Activated CD4-positive, alpha-beta T cell treated with anti-CD3 and anti-CD28 coated beads, Interleukin-2, amount 50 U/mL, for 16 hours (primary cell): Measurements from ENCODE around the gene HEBP2.
"Not testable (repeated sequence)": the region's sequence is repeated elsewhere in the genome, so short reads cannot be mapped to it uniquely, and the experiment has no call there.

ENCODE experiments used
- DNase-seq: peaks from one replicate; pipeline ENCODE4 v3.0.0-alpha.2; 2020

The HEBP2 gene, protein sequence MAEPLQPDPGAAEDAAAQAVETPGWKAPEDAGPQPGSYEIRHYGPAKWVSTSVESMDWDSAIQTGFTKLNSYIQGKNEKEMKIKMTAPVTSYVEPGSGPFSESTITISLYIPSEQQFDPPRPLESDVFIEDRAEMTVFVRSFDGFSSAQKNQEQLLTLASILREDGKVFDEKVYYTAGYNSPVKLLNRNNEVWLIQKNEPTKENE

GRCh38 chr6:138403801-138404665, at the start of gene HEBP2:
HEBP2 (plus strand) TSS chr6:138404223; CDS start chr6:138404496, 273 bp downstream.
- DNase-seq: peak; percentile 96

DNA sequence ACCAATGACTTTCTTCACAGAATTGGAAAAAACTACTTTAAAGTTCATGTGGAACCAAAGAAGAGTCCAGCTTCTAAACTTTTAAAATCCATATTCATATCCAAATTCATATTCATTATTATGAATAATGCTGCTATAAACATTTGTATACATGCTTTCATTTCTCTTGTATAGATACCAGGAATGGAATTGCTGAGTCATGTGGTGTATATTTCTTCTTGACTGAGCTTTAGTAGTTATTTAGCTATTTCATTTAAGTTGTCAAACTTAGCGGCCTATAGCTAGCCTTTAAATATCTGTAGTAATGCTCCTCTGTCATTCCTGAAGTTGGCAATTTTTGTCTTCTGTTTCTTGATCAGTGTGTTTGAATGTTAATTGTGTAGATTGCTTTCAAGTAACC, 46.1 kb upstream of the HEBP2 start:
- DNase-seq: no peak

DNA sequence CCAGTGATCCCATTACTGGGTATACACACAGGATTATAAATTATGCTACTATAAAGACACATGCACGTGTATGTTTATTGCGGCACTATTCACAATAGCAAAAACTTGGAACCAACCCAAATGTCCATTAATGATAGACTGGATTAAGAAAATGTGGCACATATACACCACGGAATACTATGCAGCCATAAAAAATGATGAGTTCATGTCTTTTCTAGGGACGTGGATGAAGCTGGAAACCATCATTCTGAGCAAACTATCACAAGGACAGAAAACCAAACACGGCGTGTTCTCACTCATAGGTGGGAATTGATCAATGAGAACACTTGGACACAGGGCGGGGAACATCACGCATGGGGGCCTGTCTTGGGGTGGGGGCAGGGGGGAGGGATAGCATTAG, 35.3 kb upstream of the HEBP2 start:
- not testable (repeated sequence) for DNase-seq

DNA sequence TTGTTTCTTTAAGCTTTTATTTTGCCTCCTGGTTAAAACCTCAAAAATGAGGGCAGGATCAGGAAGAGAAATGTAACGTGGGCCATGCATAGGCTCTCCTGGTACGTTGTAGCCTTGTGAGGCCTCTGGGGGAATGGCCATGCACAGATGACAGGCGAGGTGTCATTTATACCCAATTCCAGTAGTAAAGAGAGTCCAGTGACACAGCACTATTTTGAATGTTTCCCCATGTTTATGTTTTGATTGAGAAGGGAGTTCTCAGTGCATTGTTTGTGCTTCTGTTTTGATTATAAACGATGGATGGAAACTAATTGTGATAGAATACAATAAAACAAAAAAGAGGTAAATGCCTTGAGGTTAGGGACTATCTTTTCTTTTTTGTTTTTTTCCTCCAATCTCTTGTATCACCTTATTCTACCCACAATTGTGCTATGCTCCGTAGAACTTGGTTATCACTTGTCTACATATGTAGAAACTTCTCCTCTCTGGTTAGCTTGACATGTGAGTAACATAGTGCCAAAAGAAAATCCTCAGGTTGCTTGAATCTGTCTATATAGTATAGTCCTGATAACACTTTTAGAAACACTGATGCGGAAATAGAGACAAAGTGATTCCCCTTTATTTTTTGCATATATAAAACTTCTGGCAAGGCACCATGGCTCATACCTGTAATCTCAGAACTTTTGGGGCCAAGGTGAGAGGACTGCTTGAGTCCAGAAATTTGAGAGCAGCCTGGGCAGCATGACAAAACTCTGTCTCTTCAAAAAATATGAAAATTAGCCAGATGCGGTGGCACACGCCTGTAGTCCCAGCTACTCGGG, 33.2 kb upstream of the HEBP2 start:
- no peak for DNase-seq

DNA sequence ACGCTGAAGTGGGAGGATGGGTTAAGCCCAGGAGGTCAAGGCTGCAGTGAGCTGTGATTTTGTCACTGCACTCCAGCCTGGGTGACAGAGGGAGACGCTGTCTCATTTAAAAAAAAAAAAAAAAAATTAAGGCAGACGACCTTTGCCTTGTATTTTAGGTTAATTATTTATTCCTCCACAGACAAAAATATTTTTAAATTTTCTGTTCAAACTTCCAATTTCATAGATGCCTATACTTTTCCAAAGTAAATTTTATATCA, 32.6 kb upstream of the HEBP2 start:
- DNase-seq: no peak

- DNase-seq: no peak
Measured at GRCh38 chr6:138371720-138372119, 32.3 kb upstream of the HEBP2 start.

DNA sequence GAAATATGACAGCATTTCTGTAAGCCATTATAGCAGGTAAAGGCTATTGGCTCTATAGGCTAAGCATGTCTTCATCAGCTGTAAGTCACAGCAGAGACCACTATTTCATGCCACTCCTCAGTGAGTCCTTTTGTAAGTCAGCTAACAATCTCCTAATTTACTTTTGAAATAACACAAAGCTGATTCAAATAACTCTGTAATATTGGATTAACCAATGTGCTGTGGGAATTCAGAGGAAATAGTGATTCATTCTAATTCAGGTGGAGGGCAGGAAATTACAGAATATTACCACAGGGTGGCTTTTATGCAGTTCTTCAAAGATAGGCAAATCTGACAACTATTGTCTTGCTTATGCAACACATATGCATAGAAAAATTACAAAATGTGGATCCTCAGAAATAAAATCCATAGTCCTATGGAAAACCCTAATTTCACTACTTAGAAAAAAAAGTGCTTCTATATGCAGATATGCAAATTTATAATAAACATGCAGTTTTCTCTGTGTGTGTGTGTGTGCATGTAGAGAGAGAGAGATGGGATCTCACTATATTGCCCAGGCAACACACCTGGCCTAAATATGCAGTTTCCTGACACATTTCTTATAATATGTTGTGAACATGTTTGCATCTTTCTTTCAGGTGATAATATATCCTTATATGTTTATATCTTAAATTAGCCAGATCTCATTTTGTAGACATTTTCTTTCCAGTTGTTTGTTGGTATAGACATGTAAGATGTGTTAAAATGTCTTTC, 31.1 kb upstream of the HEBP2 start:
- DNase-seq: peak; percentile 16

DNA sequence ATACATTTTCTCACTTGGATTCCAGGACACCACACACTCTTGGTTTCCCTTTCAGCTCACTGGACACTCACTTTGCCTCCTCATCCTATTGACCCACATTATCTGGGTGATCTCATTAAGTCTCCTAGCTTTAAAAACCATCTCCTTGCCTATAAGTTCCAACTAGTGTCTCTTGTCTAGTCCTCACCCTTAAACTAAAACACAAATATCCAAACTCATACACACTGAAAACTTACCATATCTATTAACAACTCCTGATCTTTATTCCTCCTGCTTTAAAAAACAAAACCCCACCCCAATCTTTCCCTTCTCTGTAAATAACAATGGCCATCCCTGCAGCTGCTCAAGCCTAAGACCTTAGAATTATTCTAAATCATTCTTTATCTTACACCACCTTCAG, 29.8 kb upstream of the HEBP2 start:
- DNase-seq: no peak

GRCh38 chr6:138374815-138375214, 29.2 kb upstream of the HEBP2 start:
- no peak for DNase-seq

DNA sequence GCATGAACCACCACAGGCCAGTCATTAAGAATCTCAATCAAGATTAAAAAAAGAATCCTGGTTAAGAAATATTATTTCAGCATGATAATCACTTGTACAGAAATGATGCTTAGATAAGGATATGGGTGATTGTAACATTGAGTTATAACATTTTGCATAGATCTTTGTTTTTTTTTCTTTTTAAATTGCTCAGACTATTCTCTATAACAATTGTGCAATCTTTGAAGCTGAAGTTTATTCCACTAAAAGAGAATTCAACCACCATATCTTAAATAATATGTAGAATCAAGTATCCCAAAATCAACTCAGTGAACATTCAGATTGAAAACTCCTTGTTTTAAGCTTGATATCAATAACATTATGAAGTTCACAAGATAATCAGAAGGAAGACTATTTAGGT, 27.0 kb upstream of the HEBP2 start:
- no peak for DNase-seq

- no peak for DNase-seq
Measured at GRCh38 chr6:138377844-138378243, 26.2 kb upstream of the HEBP2 start, which contains the start of gene SMIM28. SMIM28 (plus strand) TSS chr6:138377905; CDS start chr6:138378073, 168 bp downstream.

DNA sequence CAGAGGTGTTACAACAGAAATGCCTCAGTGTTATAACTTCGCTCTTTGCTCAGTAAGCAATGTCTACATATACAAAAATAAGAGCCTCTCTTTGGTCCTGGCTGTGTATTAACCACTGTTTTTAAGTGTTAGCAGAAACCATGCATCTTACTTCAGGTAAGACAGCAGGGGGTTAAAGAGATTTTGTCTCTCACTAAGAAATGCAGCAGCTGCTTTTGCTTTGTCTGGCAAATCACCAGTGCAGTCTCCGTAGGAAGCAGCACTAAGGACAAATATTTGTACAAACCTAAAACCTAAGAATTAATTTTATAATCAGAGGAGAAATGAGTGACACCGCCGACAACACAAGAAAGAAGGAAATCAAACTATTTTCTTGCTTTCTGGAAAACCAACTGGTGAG, 25.6 kb upstream of the HEBP2 start:
- DNase-seq: no peak

- DNase-seq: no peak
Measured at GRCh38 chr6:138382498-138383265, 21.3 kb upstream of the HEBP2 start.

GRCh38 chr6:138383776-138384175, 20.2 kb upstream of the HEBP2 start:
- no peak for DNase-seq

DNA sequence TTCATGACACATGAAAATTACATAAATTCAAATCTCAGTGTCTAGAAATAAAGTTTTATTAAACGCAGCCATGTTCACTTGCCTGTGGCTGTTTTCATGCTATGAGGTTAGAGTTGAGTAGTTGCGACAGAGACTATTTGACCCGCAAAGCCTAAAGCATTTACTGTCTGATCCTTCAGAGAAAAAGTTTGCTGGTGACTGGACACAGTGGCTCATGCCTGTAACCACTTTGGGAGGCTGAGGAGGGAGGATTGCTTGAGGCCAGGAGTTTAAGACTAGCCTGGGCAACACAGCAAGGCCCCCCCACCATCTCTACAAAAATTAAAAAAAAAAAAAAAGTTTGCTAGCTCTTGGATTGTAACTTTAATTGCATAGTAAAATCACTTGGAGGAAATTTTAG, 17.1 kb upstream of the HEBP2 start:
- DNase-seq: no peak

DNA sequence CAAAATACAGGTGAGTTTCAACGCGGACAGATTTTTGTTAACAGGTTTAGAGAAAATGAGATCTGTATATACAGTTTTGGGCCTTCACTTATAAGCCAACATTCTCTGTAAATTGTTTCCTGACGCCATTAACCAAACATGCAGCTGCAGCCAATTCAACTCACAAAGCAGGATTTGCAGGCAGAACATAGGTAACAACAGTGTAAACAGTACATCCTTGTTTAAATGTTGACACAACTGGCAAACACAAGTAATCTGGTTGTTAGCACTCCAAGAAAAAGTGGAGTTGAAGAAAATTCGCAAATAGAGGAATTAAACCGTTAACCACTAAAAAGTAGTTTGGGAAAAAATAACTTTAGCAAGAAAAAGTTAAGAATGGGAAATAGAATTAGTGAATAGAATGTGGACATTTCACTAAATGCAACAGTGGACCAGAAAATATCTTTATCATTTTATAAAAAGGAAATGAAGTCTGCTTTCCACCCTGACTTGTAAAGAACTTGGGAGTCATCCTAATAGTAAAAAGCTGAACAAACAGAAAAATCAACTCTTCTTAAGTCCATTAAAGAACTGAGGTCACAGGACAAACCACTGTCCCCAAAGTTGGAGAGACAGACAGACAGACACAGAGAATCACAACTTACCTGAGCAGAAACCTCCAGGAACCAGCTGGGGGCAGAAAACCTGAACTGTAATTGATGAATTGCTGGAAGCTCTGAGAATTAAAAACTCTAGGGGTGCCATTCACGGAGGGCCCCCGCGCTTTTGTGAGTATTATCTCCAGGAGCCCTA, 16.2 kb upstream of the HEBP2 start:
- no peak for DNase-seq

- DNase-seq: no peak
Measured at GRCh38 chr6:138389551-138389950, 14.5 kb upstream of the HEBP2 start.

GRCh38 chr6:138393871-138394783, 9.9 kb upstream of the HEBP2 start:
- no peak for DNase-seq

- no peak for DNase-seq
Measured at GRCh38 chr6:138396709-138397108, 7.3 kb upstream of the HEBP2 start.
